ENCODE results near the gene FKBP8. TPM values are rescaled to one million over a fixed set of nuclear protein-coding genes. Genes with fewer than 3 reads are reported as not detected.

Gene FKBP8
- polyA plus RNA-seq, 3 donors, result 78.0 to 159 (median 81.2) TPM

GRCh38 chr19:18483119-18483890 lies 60.1 kb downstream of the FKBP8 start:
- intact Hi-C loops (cut with micrococcal nuclease), result no loop called here
- H3K4me1 Mint-ChIP-seq, result peaks cover 98% of the 10 kb centered on the region
- peak overlapping the region in 1 of 2 donors; percentile 16 for H3K4me3 Mint-ChIP-seq

More at GRCh38 chr19:18483119-18483890, 60.1 kb downstream of the FKBP8 start:
- H2AFZ ChIP-seq (ENCODE audit: insufficient read depth, low read depth, low read length, poor library complexity, severe bottlenecking), result no peak overlapping the region
- no peaks in the 10 kb centered on the region for H3K36me3 ChIP-seq (replicated peaks in 1 of 2; ENCODE audit: control insufficient read depth in 1 of 2, insufficient read depth in 2 of 2, low read length in 2 of 2)
- H4K20me1 ChIP-seq (ENCODE audit: insufficient read depth, low read length), result peaks cover 65% of the 10 kb centered on the region
- peaks cover 96 to 100% of the 10 kb centered on the region in 2 donors for H3K4me1 ChIP-seq (ENCODE audit: control insufficient read depth in 1 of 2, insufficient read depth in 2 of 2, low read length in 2 of 2)
- Mint-ChIP-seq H3K9me3 (no peaks in the 10 kb centered on the region), H3K27me3 (ENCODE audit: low read depth in 3 of 3) (peaks cover 0 to 3% (median 0%) of the 10 kb centered on the region in 3 donors), H3K27ac (peak overlapping the region; percentile 83 to 95 (median 92)), H3K36me3 (peaks cover 22 to 30% of the 10 kb centered on the region in 2 donors)
- H3K9me3 ChIP-seq (replicated peaks in 1 of 2; ENCODE audit: control insufficient read depth in 1 of 2, insufficient read depth in 1 of 2, low read length in 2 of 2), result no peaks in the 10 kb centered on the region
- H3K4me3 ChIP-seq (replicated peaks in 1 of 3; ENCODE audit: low read depth in 2 of 3, low read length in 3 of 3), result peak overlapping the region in 1 of 3 experiments; percentile 47
- no peak for TF ChIP-seq CTCF (IDR thresholded peaks at IDR 0.05)
- H3K79me2 ChIP-seq (ENCODE audit: insufficient read depth, low read length), result peaks cover 94% of the 10 kb centered on the region
- peak overlapping the region; percentile 37 for H3K9ac ChIP-seq (ENCODE audit: insufficient read depth, low read length, poor library complexity, severe bottlenecking)
- DNase-seq, result peak; percentile 63 to 82 (median 77)
- H3K27me3 ChIP-seq (ENCODE audit: control insufficient read depth in 2 of 2, insufficient read depth in 2 of 2, low read length in 2 of 2), result no peaks in the 10 kb centered on the region
- peak overlapping the region; percentile 49 to 97 for H3K27ac ChIP-seq (ENCODE audit: low read depth in 1 of 2, low read length in 2 of 2)
- H3K4me2 ChIP-seq (replicated peaks; ENCODE audit: extremely low read depth, low read length, poor library complexity, severe bottlenecking), result peak overlapping the region; percentile 47
- whole genome bisulfite sequencing (ENCODE audit: insufficient coverage), result 64% methylated on average over 5 of the region's 12 CpGs

Other genes starting within 250 kb of the FKBP8 start
- gene LSM4, start 220.5 kb downstream of the FKBP8 start, polyA plus RNA-seq, result 100 to 1,000 TPM in 1 of 3 donors, 10 to 100 TPM in 2; 66.5 to 143 (median 97.0) TPM
- 10 to 100 TPM; 10.3 to 25.1 (median 10.3) TPM for gene PGPEP1, start 203.0 kb downstream of the FKBP8 start, polyA plus RNA-seq
- gene GDF15, start 157.4 kb downstream of the FKBP8 start, polyA plus RNA-seq, result under 1 TPM in 1 of 3 donors, not detected in 2; 0.36 TPM
- 100 to 1,000 TPM; 173 to 581 (median 416) TPM for gene LRRC25, start 146.0 kb downstream of the FKBP8 start, polyA plus RNA-seq
- 10 to 100 TPM; 38.5 to 74.5 (median 48.3) TPM for gene SSBP4, start 124.2 kb downstream of the FKBP8 start, polyA plus RNA-seq
- 1 to 10 TPM in 1 of 3 donors, not detected in 2; 3.7 TPM for gene ISYNA1, start 105.4 kb downstream of the FKBP8 start, polyA plus RNA-seq
- gene ELL, start 21.5 kb downstream of the FKBP8 start, polyA plus RNA-seq, result 10 to 100 TPM; 12.2 to 35.3 (median 12.6) TPM
- gene KXD1, start 14.3 kb upstream of the FKBP8 start, polyA plus RNA-seq, result 100 to 1,000 TPM in 1 of 3 donors, 10 to 100 TPM in 2; 74.4 to 194 (median 87.9) TPM
- 1,000 to 10,000 TPM in 1 of 3 donors, 100 to 1,000 TPM in 2; 832 to 3,024 (median 896) TPM for gene UBA52, start 28.3 kb upstream of the FKBP8 start, polyA plus RNA-seq
- gene REX1BD, start 45.2 kb upstream of the FKBP8 start, polyA plus RNA-seq, result 100 to 1,000 TPM in 2 of 3 donors, 10 to 100 TPM in 1; 83.7 to 141 (median 122) TPM
- gene CRLF1, start 63.2 kb upstream of the FKBP8 start, polyA plus RNA-seq, result under 1 TPM in 1 of 3 donors, not detected in 2; 0.19 TPM
- gene TMEM59L, start 69.3 kb upstream of the FKBP8 start, polyA plus RNA-seq, result not detected
- 1 to 10 TPM; 1.6 to 3.2 (median 2.0) TPM for gene KLHL26, start 93.5 kb upstream of the FKBP8 start, polyA plus RNA-seq
- 1 to 10 TPM in 1 of 3 donors, under 1 TPM in 2; 0.28 to 9.2 (median 0.55) TPM for gene CRTC1, start 140.1 kb upstream of the FKBP8 start, polyA plus RNA-seq
- gene COMP, start 247.7 kb upstream of the FKBP8 start, polyA plus RNA-seq, result not detected